ENCODE measurements around the gene MYO9A. TPM values are rescaled to one million over a fixed set of nuclear protein-coding genes. Genes with fewer than 3 reads are reported as not detected.
"Not testable (repeated sequence)": the region's sequence is repeated elsewhere in the genome, so short reads cannot be mapped to it uniquely, and the experiment has no call there.

The MYO9A gene
- total RNA-seq, 1 experiment from 2014 or later: 142 TPM

DNA sequence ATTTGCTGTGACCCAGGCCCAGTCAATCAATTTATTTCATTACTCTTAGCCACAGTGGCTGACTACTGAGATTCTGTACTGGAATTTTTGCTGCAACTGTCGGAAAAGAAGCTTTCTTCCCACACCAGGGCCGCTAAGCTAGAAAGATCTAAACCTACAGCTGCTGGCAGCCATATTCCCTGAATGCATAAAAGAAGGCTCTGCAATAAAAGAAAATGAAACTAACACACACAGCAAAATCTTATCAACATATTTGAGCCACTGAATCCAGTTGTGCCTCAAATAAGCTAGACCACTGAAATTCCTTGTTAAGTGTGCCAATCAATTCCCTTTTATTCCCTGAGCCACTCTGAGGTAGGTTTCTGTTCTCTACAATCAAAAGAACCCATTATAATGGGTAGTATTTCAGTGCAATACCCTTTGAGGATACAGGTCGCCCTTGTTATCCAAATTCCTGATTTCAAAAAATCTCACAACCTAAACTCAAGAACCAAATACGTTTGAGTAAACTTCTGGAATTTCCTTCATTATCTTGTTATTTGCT is 60.3 kb downstream of the MYO9A start:
- H2AFZ ChIP-seq (ENCODE audit: low read length): no peak overlapping the region
- H3K4me2 ChIP-seq (ENCODE audit: low read depth, low read length, poor library complexity, severe bottlenecking): no peak overlapping the region
- H3K9ac ChIP-seq (ENCODE audit: low read length): no peak overlapping the region
- peaks cover 92% of the 10 kb centered on the region for H3K79me2 ChIP-seq (ENCODE audit: low read length)
- H3K36me3 ChIP-seq (ENCODE audit: insufficient read depth, low read length): peaks cover 14% of the 10 kb centered on the region
- no peaks in the 10 kb centered on the region for H3K9me3 ChIP-seq (ENCODE audit: low read length)
- H3K27me3 ChIP-seq (ENCODE audit: low read length): no peaks in the 10 kb centered on the region
- no peak for DNase-seq
- peaks cover 38% of the 10 kb centered on the region for H3K4me1 ChIP-seq (ENCODE audit: low read length)
- H4K20me1 ChIP-seq (ENCODE audit: insufficient read depth, low read depth, low read length): no peaks in the 10 kb centered on the region
- peak overlapping the region; percentile 21; the same call in 1 of the 2 replicates for H3K27ac ChIP-seq (ENCODE audit: low read length)
- no peak overlapping the region for H3K4me3 ChIP-seq (ENCODE audit: low read length)
- no peaks in the 10 kb centered on the region for H3K9me2 ChIP-seq (replicated peaks; ENCODE audit: insufficient read depth, low read length)

GRCh38 chr15:72056217-72056616 is 61.7 kb downstream of the MYO9A start:
- not testable (repeated sequence) for H3K36me3 ChIP-seq (ENCODE audit: insufficient read depth, low read length); H3K4me3 ChIP-seq (ENCODE audit: low read length); H4K20me1 ChIP-seq (ENCODE audit: insufficient read depth, low read depth, low read length); H3K9me3 ChIP-seq (ENCODE audit: low read length); H3K27ac ChIP-seq (ENCODE audit: low read length); H3K9me2 ChIP-seq (replicated peaks; ENCODE audit: insufficient read depth, low read length); H3K27me3 ChIP-seq (ENCODE audit: low read length); H2AFZ ChIP-seq (ENCODE audit: low read length); H3K9ac ChIP-seq (ENCODE audit: low read length); DNase-seq; H3K4me2 ChIP-seq (ENCODE audit: low read depth, low read length, poor library complexity, severe bottlenecking)
- H3K79me2 ChIP-seq (ENCODE audit: low read length): peaks cover 92% of the 10 kb centered on the region
- peaks cover 41% of the 10 kb centered on the region for H3K4me1 ChIP-seq (ENCODE audit: low read length)

DNA sequence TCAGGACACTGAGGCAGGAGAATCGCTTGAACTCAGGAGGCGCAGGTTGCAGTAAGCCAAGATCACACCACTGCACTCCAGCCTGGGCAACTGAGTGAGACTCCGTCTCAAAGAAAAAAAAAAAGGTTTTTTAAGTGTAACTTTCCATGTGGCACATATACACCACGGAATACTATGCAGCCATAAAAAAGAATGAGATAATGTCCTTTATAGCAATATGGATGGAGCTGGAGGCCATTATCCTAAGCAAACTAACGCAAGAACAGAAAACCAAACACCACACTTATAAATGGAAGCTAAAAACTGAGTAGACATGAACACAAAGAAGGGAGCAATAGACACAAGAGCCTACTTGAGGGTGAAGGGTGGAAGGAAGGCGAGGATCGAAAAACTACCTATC is 64.7 kb downstream of the MYO9A start:
- H3K4me1 ChIP-seq (ENCODE audit: low read length): peaks cover 44% of the 10 kb centered on the region
- not testable (repeated sequence) for H2AFZ ChIP-seq (ENCODE audit: low read length); H3K9ac ChIP-seq (ENCODE audit: low read length); DNase-seq; H3K36me3 ChIP-seq (ENCODE audit: insufficient read depth, low read length); H3K9me2 ChIP-seq (replicated peaks; ENCODE audit: insufficient read depth, low read length); H3K4me2 ChIP-seq (ENCODE audit: low read depth, low read length, poor library complexity, severe bottlenecking); H3K27ac ChIP-seq (ENCODE audit: low read length); H3K27me3 ChIP-seq (ENCODE audit: low read length); H3K4me3 ChIP-seq (ENCODE audit: low read length); H4K20me1 ChIP-seq (ENCODE audit: insufficient read depth, low read depth, low read length); H3K9me3 ChIP-seq (ENCODE audit: low read length)
- peaks cover 97% of the 10 kb centered on the region for H3K79me2 ChIP-seq (ENCODE audit: low read length)

DNA sequence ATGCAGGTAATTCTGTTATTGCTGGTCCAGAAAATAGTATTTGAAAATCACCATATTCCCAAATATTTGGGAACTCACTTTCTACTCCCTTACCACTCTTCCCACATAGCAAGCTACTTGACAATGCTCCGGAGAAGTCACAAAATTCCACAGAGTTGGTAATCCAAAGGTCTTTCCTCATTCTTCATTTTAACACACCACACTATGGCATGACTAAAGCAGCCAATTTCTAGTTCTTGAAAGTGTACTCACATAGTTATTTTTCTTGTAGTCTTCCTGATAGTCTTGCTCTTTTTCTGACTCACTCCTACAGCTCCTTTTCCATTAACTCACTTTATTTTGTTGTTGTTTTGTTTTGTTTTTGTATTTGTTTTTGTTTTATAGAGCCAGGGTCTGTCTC is 67.2 kb downstream of the MYO9A start:
- peaks cover 97% of the 10 kb centered on the region for H3K79me2 ChIP-seq (ENCODE audit: low read length)
- H3K4me3 ChIP-seq (ENCODE audit: low read length): no peak overlapping the region
- no peak for DNase-seq
- H3K4me2 ChIP-seq (ENCODE audit: low read depth, low read length, poor library complexity, severe bottlenecking): peak overlapping the region; percentile 3
- H3K9me2 ChIP-seq (replicated peaks; ENCODE audit: insufficient read depth, low read length): no peaks in the 10 kb centered on the region
- H4K20me1 ChIP-seq (ENCODE audit: insufficient read depth, low read depth, low read length): no peaks in the 10 kb centered on the region; the same call in 1 of the 2 replicates
- peaks cover 16% of the 10 kb centered on the region for H3K36me3 ChIP-seq (ENCODE audit: insufficient read depth, low read length)
- no peaks in the 10 kb centered on the region for H3K27me3 ChIP-seq (ENCODE audit: low read length)
- no peaks in the 10 kb centered on the region for H3K9me3 ChIP-seq (ENCODE audit: low read length)
- no peak overlapping the region for H3K9ac ChIP-seq (ENCODE audit: low read length)
- no peak overlapping the region for H2AFZ ChIP-seq (ENCODE audit: low read length)
- H3K4me1 ChIP-seq (ENCODE audit: low read length): peaks cover 58% of the 10 kb centered on the region
- H3K27ac ChIP-seq (ENCODE audit: low read length): peak overlapping the region; percentile 65

DNA sequence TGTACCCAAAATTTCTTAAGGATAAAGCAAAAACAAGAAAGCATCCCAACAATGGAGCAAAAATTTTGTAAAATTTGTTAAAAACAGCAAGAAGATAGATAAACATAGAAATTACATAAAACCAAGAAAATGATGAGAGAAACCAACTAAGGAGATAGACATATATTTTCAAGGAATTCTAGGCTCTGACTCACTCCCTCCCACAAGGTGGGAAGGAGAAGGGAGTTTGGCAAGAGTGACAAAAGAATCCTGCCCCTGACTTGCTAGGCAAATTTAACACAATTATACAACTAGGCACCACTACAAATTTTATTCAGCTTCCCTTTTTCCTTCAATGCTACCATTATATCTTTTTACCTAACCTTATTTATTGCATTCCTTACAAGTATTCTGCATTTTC is 70.9 kb downstream of the MYO9A start:
- peaks cover 31% of the 10 kb centered on the region for H3K36me3 ChIP-seq (ENCODE audit: insufficient read depth, low read length)
- H3K9me3 ChIP-seq (ENCODE audit: low read length): no peaks in the 10 kb centered on the region
- H3K4me1 ChIP-seq (ENCODE audit: low read length): peaks cover 50% of the 10 kb centered on the region
- H4K20me1 ChIP-seq (ENCODE audit: insufficient read depth, low read depth, low read length): no peaks in the 10 kb centered on the region; the same call in 1 of the 2 replicates
- H3K9me2 ChIP-seq (replicated peaks; ENCODE audit: insufficient read depth, low read length): no peaks in the 10 kb centered on the region
- H3K27me3 ChIP-seq (ENCODE audit: low read length): no peaks in the 10 kb centered on the region
- H2AFZ ChIP-seq (ENCODE audit: low read length): no peak overlapping the region
- H3K79me2 ChIP-seq (ENCODE audit: low read length): peaks cover 95% of the 10 kb centered on the region
- no peak for DNase-seq
- no peak overlapping the region for H3K9ac ChIP-seq (ENCODE audit: low read length)
- H3K4me2 ChIP-seq (ENCODE audit: low read depth, low read length, poor library complexity, severe bottlenecking): no peak overlapping the region
- H3K27ac ChIP-seq (ENCODE audit: low read length): peak overlapping the region; percentile 46
- no peak overlapping the region for H3K4me3 ChIP-seq (ENCODE audit: low read length)

DNA sequence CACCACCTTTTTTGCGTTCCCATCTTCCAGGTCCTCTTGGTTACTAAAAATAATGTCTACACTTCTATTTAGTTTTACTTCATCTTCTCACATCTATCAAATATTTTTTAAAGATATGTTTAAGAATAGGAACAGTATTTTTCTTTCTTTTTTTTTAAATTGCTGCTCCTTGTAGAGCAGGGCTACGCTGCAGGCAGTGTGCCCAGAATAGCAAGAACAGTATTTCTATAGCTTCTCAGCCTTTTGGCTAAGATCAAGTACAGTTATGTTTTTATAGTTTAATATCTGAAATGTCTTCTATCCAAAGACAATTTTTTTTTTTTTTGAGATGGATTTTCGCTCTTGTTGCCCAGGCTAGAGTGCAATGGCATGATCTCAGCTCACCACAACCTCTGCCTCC is 73.0 kb downstream of the MYO9A start:
- Histone ChIP-seq H3K9ac (ENCODE audit: low read length) (no peak overlapping the region), H3K27me3 (ENCODE audit: low read length) (no peaks in the 10 kb centered on the region), H2AFZ (ENCODE audit: low read length) (no peak overlapping the region), H3K79me2 (ENCODE audit: low read length) (peaks cover 97% of the 10 kb centered on the region), H3K36me3 (ENCODE audit: insufficient read depth, low read length) (peaks cover 49% of the 10 kb centered on the region), H4K20me1 (ENCODE audit: insufficient read depth, low read depth, low read length) (no peaks in the 10 kb centered on the region), H3K9me3 (ENCODE audit: low read length) (no peaks in the 10 kb centered on the region), H3K9me2 (replicated peaks; ENCODE audit: insufficient read depth, low read length) (no peaks in the 10 kb centered on the region), H3K4me2 (ENCODE audit: low read depth, low read length, poor library complexity, severe bottlenecking) (no peak overlapping the region), H3K4me3 (ENCODE audit: low read length) (no peak overlapping the region), H3K4me1 (ENCODE audit: low read length) (peaks cover 30% of the 10 kb centered on the region), H3K27ac (ENCODE audit: low read length) (no peak overlapping the region)
- no peak for DNase-seq

- H3K27ac ChIP-seq (ENCODE audit: low read length): no peak overlapping the region
- no peaks in the 10 kb centered on the region for H3K9me2 ChIP-seq (replicated peaks; ENCODE audit: insufficient read depth, low read length)
- H3K79me2 ChIP-seq (ENCODE audit: low read length): peaks cover 96% of the 10 kb centered on the region
- peaks cover 61% of the 10 kb centered on the region for H3K36me3 ChIP-seq (ENCODE audit: insufficient read depth, low read length)
- peaks cover 13% of the 10 kb centered on the region for H3K4me1 ChIP-seq (ENCODE audit: low read length)
- no peak overlapping the region for H3K9ac ChIP-seq (ENCODE audit: low read length)
- H3K9me3 ChIP-seq (ENCODE audit: low read length): no peaks in the 10 kb centered on the region
- H3K4me3 ChIP-seq (ENCODE audit: low read length): no peak overlapping the region
- H2AFZ ChIP-seq (ENCODE audit: low read length): no peak overlapping the region
- DNase-seq: no peak
- no peaks in the 10 kb centered on the region for H4K20me1 ChIP-seq (ENCODE audit: insufficient read depth, low read depth, low read length)
- no peak overlapping the region for H3K4me2 ChIP-seq (ENCODE audit: low read depth, low read length, poor library complexity, severe bottlenecking)
- H3K27me3 ChIP-seq (ENCODE audit: low read length): no peaks in the 10 kb centered on the region
Measured at GRCh38 chr15:72042865-72043264, 75.1 kb downstream of the MYO9A start.

DNA sequence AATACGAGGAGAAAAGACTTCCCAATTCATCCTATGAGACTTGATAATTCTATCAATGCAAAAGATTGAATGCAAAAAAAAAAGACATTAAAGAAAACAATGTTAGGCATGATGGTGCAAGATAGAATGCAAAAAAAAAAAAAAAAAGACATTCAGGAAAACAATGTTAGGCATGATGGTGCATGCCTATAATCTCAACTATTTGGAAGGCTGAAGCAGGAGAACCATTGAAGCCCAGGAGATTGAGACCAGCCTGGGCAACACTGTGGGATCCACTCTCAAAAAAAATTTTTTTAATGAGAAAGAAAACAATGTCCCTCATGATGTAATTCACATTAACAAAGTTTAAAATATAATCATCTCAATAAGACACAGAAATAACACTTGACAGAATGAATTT is 75.9 kb downstream of the MYO9A start:
- DNase-seq: no peak
- H3K79me2 ChIP-seq (ENCODE audit: low read length): peaks cover 97% of the 10 kb centered on the region
- H2AFZ ChIP-seq (ENCODE audit: low read length): no peak overlapping the region
- peaks cover 65% of the 10 kb centered on the region for H3K36me3 ChIP-seq (ENCODE audit: insufficient read depth, low read length)
- H3K4me1 ChIP-seq (ENCODE audit: low read length): peaks cover 5% of the 10 kb centered on the region
- H3K9me3 ChIP-seq (ENCODE audit: low read length): no peaks in the 10 kb centered on the region
- no peak overlapping the region for H3K4me2 ChIP-seq (ENCODE audit: low read depth, low read length, poor library complexity, severe bottlenecking)
- H3K9me2 ChIP-seq (replicated peaks; ENCODE audit: insufficient read depth, low read length): no peaks in the 10 kb centered on the region
- no peaks in the 10 kb centered on the region for H3K27me3 ChIP-seq (ENCODE audit: low read length)
- H4K20me1 ChIP-seq (ENCODE audit: insufficient read depth, low read depth, low read length): no peaks in the 10 kb centered on the region
- no peak overlapping the region for H3K9ac ChIP-seq (ENCODE audit: low read length)
- no peak overlapping the region for H3K4me3 ChIP-seq (ENCODE audit: low read length)
- H3K27ac ChIP-seq (ENCODE audit: low read length): no peak overlapping the region

GRCh38 chr15:72037321-72037720 is 80.6 kb downstream of the MYO9A start:
- Histone ChIP-seq H4K20me1 (ENCODE audit: insufficient read depth, low read depth, low read length) (no peaks in the 10 kb centered on the region), H3K27me3 (ENCODE audit: low read length) (no peaks in the 10 kb centered on the region), H3K9me2 (replicated peaks; ENCODE audit: insufficient read depth, low read length) (no peaks in the 10 kb centered on the region), H3K4me2 (ENCODE audit: low read depth, low read length, poor library complexity, severe bottlenecking) (no peak overlapping the region), H3K4me3 (ENCODE audit: low read length) (no peak overlapping the region), H3K27ac (ENCODE audit: low read length) (no peak overlapping the region), H2AFZ (ENCODE audit: low read length) (no peak overlapping the region), H3K9me3 (ENCODE audit: low read length) (no peaks in the 10 kb centered on the region), H3K79me2 (ENCODE audit: low read length) (peaks cover 96% of the 10 kb centered on the region), H3K9ac (ENCODE audit: low read length) (no peak overlapping the region), H3K36me3 (ENCODE audit: insufficient read depth, low read length) (peaks cover 39% of the 10 kb centered on the region), H3K4me1 (ENCODE audit: low read length) (no peaks in the 10 kb centered on the region)
- no peak for DNase-seq
